HepG2 (cell line): Measurements from ENCODE around the gene EEA1. TPM values are rescaled to one million over a fixed set of nuclear protein-coding genes. Genes with fewer than 3 reads are reported as not detected.

Experiments
- ELF3 ChIP-seq: IDR thresholded peaks from 2 replicates; pipeline ENCODE4 v1.6.1; 2016; ENCODE audit warnings: missing genetic modification reagents, missing compliant biosample characterization
- FOXK2 ChIP-seq: fragments of 450-650 bp; IDR thresholded peaks from 2 replicates; pipeline ENCODE4 v1.6.1; 2016
- FOXM1 ChIP-seq: sonication (generic); formaldehyde crosslinking; IDR thresholded peaks from 2 replicates; pipeline ENCODE4 v1.5.0; 2020; ENCODE audit warnings: missing genetic modification reagents
- HMGXB3 ChIP-seq: sonication (generic); formaldehyde crosslinking; IDR thresholded peaks from 2 replicates; pipeline ENCODE4 v1.4.0; 2020; ENCODE audit warnings: missing genetic modification reagents, borderline replicate concordance
- KLF9 ChIP-seq: IDR thresholded peaks from 2 replicates; pipeline ENCODE4 v1.6.1; 2016; ENCODE audit warnings: low read depth
- MNT ChIP-seq: fragments of 450-650 bp; IDR thresholded peaks from 2 replicates; pipeline ENCODE4 v1.6.1; 2016
- MXD1 ChIP-seq: sonication (generic); formaldehyde crosslinking; IDR thresholded peaks from 2 replicates; pipeline ENCODE4 v1.4.0; 2020; ENCODE audit warnings: mild to moderate bottlenecking, missing genetic modification reagents
- MXD4 ChIP-seq: IDR thresholded peaks from 2 replicates; pipeline ENCODE4 v1.6.1; 2016; ENCODE audit warnings: mild to moderate bottlenecking, missing biosample characterization, missing genetic modification reagents
- MYNN ChIP-seq: sonication (generic); formaldehyde crosslinking; IDR thresholded peaks from 2 replicates; pipeline ENCODE4 v1.4.0; 2020; ENCODE audit warnings: mild to moderate bottlenecking, low read depth, missing genetic modification reagents
- PRDM15 ChIP-seq: sonication (generic); formaldehyde crosslinking; IDR thresholded peaks from 2 replicates; pipeline ENCODE4 v1.4.0; 2020; ENCODE audit warnings: missing genetic modification reagents
- U2AF1 ChIP-seq: fragments of 200-400 bp; formaldehyde crosslinking; optimal IDR thresholded peaks from 2 replicates; pipeline ENCODE3; 2017; ENCODE audit warnings: mild to moderate bottlenecking, low read depth, low read length
- ZBTB4 ChIP-seq: sonication (generic); formaldehyde crosslinking; IDR thresholded peaks from 2 replicates; pipeline ENCODE4 v1.4.0; 2020; ENCODE audit warnings: missing genetic modification reagents, mild to moderate bottlenecking, borderline replicate concordance
- ZNF558 ChIP-seq: sonication (generic); formaldehyde crosslinking; IDR thresholded peaks from 2 replicates; pipeline ENCODE4 v1.9.0; 2022; ENCODE audit warnings: mild to moderate bottlenecking, missing genetic modification reagents, borderline replicate concordance
- ZNF773 ChIP-seq: sonication (generic); formaldehyde crosslinking; IDR thresholded peaks from 2 replicates; pipeline ENCODE4 v1.4.0; 2020; ENCODE audit warnings: missing genetic modification reagents, borderline replicate concordance
- polyA plus RNA-seq, 8 experiments: library from polyadenylated mRNA; depleted of rRNA in 3 of 8; stranded (reverse) in 7 of 8; unstranded in 1 of 8; fragments of >200 nt; fragmentation: Illumina TruSeq in 4 of 8; extraction: Trizol in 4 of 8; gene quantifications; 2 replicates each; pipeline versions ENCODE4 v1.2.1 to v1.2.3, GENCODE V29; 2011 to 2016; ENCODE audit warnings: low read depth in 4 of 8, missing spikeins in 1 of 8, mixed read lengths in 1 of 8; ENCODE audit not compliant: insufficient read depth in 1 of 8
- total RNA-seq, 5 experiments: library from RNA; depleted of rRNA; stranded (reverse); fragments of >200 nt; fragmentation: Illumina TruSeq; extraction: Trizol; gene quantifications; 2 replicates each; pipeline ENCODE4 v1.2.3, GENCODE V29; 2016; ENCODE audit warnings: low read depth in 1 of 5

EEA1 gene
- total and polyA plus RNA-seq, 2 of the 13 experiments (the other 11 are each of a cell fraction or from before 2014, with no cell fraction given): 5.0 to 19.3 TPM

GRCh38 chr12:92928962-92929915, at the start of gene EEA1 (continued):
- TF ChIP-seq MYNN (CRISPR knock-in tag) (no peak), PRDM15 (CRISPR knock-in tag) (0 out of 2 replicates have a peak, but pooled peaks have one; percentile 36), ZNF773 (CRISPR knock-in tag) (peak; percentile 93), MXD1 (CRISPR knock-in tag) (peak; percentile 88; the same call in 1 of the 2 replicates), ZBTB4 (CRISPR knock-in tag) (peak; percentile 71; the same call in 1 of the 2 replicates), ZNF558 (peak; percentile 84; the same call in 1 of the 2 replicates), KLF9 (CRISPR knock-in tag) (0 out of 2 replicates have a peak, but pooled peaks have one; percentile 80), MXD4 (CRISPR knock-in tag) (peak; percentile 93), MNT (peak; percentile 25; the same call in 1 of the 2 replicates), FOXK2 (no peak), HMGXB3 (no peak), ELF3 (CRISPR knock-in tag) (peak; percentile 93), FOXM1 (CRISPR knock-in tag) (no peak), U2AF1 (peak; percentile 12)
